ENCODE measurements around the gene KDM4D. TPM values are rescaled to one million over a fixed set of nuclear protein-coding genes. Genes with fewer than 3 reads are reported as not detected.

The KDM4D gene
- total RNA-seq, 2 donors from 2014 or later: 1.3 to 2.0 TPM

Other genes starting within 250 kb of the KDM4D start
- gene AMOTL1, start 205.4 kb upstream of the KDM4D start, total RNA-seq: 1 to 10 TPM in 1 of 2 donors, under 1 TPM in 1; 0.25 to 1.2 TPM
- gene CWC15, start 153 bp upstream of the KDM4D start, total RNA-seq: 10 to 100 TPM; 83.0 to 85.9 TPM
- gene KDM4E, start 51.5 kb downstream of the KDM4D start, total RNA-seq: under 1 TPM in 1 of 2 donors, not detected in 1; 0.09 TPM
- not detected for gene KDM4F, start 75.7 kb downstream of the KDM4D start, total RNA-seq
- 10 to 100 TPM; 19.5 to 25.4 TPM for gene SRSF8, start 93.2 kb downstream of the KDM4D start, total RNA-seq
- 10 to 100 TPM in 1 of 2 donors, 1 to 10 TPM in 1; 6.3 to 11.4 TPM for gene ENDOD1, start 116.1 kb downstream of the KDM4D start, total RNA-seq